Common myeloid progenitor, CD34-positive (primary cell): Measurements from ENCODE around the gene SSR1. TPM values are rescaled to one million over a fixed set of nuclear protein-coding genes. Genes with fewer than 3 reads are reported as not detected.
"Not testable (repeated sequence)": the region's sequence is repeated elsewhere in the genome, so short reads cannot be mapped to it uniquely, and the experiment has no call there.

ENCODE experiments used
- CTCF ChIA-PET: fragments of 350-600 bp; sonication (Branson Sonifier 250); formaldehyde crosslinking; loops from one replicate; lab custom pipeline; 2021; ENCODE audit warnings: antibody characterized with exemption; lab: Charles Lee
- POLR2A ChIA-PET: fragments of 350-600 bp; sonication (Branson Sonifier 250); formaldehyde crosslinking; loops from one replicate; lab custom pipeline; 2021; ENCODE audit warnings: antibody characterized with exemption; lab: Charles Lee
- DNase-seq, 3 donors: peaks; one replicate each; pipeline versions ENCODE4 v3.0.0 to v3.0.0-alpha.2; 2013
- H3K27ac ChIP-seq, 2 experiments: 1 replicate in 1 of 2; 2 replicates in 1 of 2; pipeline ENCODE4 v1.7.0; 2013; ENCODE audit warnings: inconsistent platforms in 2 of 2, low read length in 2 of 2, mild to moderate bottlenecking in 2 of 2, low read depth in 1 of 2, moderate library complexity in 1 of 2; ENCODE audit not compliant: severe bottlenecking in 2 of 2, insufficient read depth in 1 of 2, poor library complexity in 1 of 2
- H3K27me3 ChIP-seq, 5 experiments: replicated peaks in 2 of 5; 1 replicate in 3 of 5; 2 replicates in 2 of 5; pipeline versions ENCODE4 v1.6.1 to v1.7.0; 2013; ENCODE audit warnings: low read length in 4 of 5, mild to moderate bottlenecking in 2 of 5, moderate library complexity in 2 of 5, inconsistent platforms in 1 of 5; ENCODE audit not compliant: insufficient read depth in 5 of 5, control insufficient read depth in 4 of 5
- H3K36me3 ChIP-seq, 4 experiments: 1 replicate in 2 of 4; 2 replicates in 2 of 4; pipeline versions ENCODE4 v1.6.1 to v1.7.0; 2013; ENCODE audit warnings: low read length in 3 of 4, control low read depth in 1 of 4, mild to moderate bottlenecking in 1 of 4; ENCODE audit not compliant: control insufficient read depth in 4 of 4, insufficient read depth in 4 of 4
- H3K4me1 ChIP-seq, 4 experiments: 1 replicate in 3 of 4; 2 replicates in 1 of 4; pipeline versions ENCODE4 v1.6.1 to v1.7.1; 2013; ENCODE audit warnings: low read length in 3 of 4, mild to moderate bottlenecking in 3 of 4, control low read depth in 1 of 4, inconsistent platforms in 1 of 4, moderate library complexity in 1 of 4; ENCODE audit not compliant: control insufficient read depth in 4 of 4, insufficient read depth in 4 of 4; ENCODE audit errors: control extremely low read depth in 1 of 4
- H3K4me3 ChIP-seq, 7 experiments: 1 replicate in 4 of 7; 2 replicates in 3 of 7; pipeline versions ENCODE4 v1.5.1 to v1.7.0; 2013; ENCODE audit warnings: mild to moderate bottlenecking in 7 of 7, low read length in 6 of 7, moderate library complexity in 6 of 7, inconsistent platforms in 2 of 7, low read depth in 2 of 7, control low read depth in 1 of 7; ENCODE audit not compliant: insufficient read depth in 4 of 7, control insufficient read depth in 1 of 7; ENCODE audit errors: extremely low read depth in 1 of 7
- H3K9me3 ChIP-seq, 5 experiments: 1 replicate in 4 of 5; 2 replicates in 1 of 5; pipeline versions ENCODE4 v1.6.1 to v1.7.1; 2013; ENCODE audit warnings: low read length in 4 of 5, mild to moderate bottlenecking in 2 of 5, inconsistent platforms in 1 of 5, low read depth in 1 of 5, moderate library complexity in 1 of 5; ENCODE audit not compliant: control insufficient read depth in 4 of 5, insufficient read depth in 2 of 5; ENCODE audit errors: control extremely low read depth in 1 of 5
- WGBS: methylation state at CpG from one replicate; pipeline ENCODE4 v1.1.5; 2013; ENCODE audit not compliant: insufficient coverage; 5-methylcytosine and 5-hydroxymethylcytosine counted together
- polyA plus RNA-seq: library from polyadenylated mRNA; unstranded; fragments of 120-200 nt; gene quantifications from one replicate; pipeline ENCODE4 v1.2.1, GENCODE V29; 2013

The SSR1 gene
- 112 TPM for polyA plus RNA-seq

GRCh38 chr6:7312616-7313504 is at the start of gene SSR1:
Gene SSR1 (minus strand): TSS chr6:7313199. CDS start chr6:7313120, 79 bp downstream.
- H3K4me3 ChIP-seq = peak within 1 kb of the TSS; percentile 91 to 100 (median 99)
- ChIA-PET POLR2A (interaction anchor here (0.5 to 1.7 kb wide), 4 partner anchors 26 to 183 kb away, joined by 3 to 5 read pairs (median 4); partner anchors contain the start of genes CAGE1 and RIOK1), CTCF (interaction anchor here (1.3 to 2.6 kb wide), 3 partner anchors 12 to 76 kb away, joined by 3 to 8 read pairs (median 6); partner anchors contain the start of genes CAGE1 and RIOK1)
- peaks cover 25 to 57% (median 49%) of the 10 kb centered on the region in 4 experiments for H3K4me1 ChIP-seq
- H3K36me3 ChIP-seq = peaks cover 6 to 24% (median 13%) of the 10 kb centered on the region in 4 experiments
- 0% methylated on average over 73 of the region's 83 CpGs for WGBS
- H3K27me3 ChIP-seq = no peaks in the 10 kb centered on the region
- DNase-seq = peak; percentile 96 to 99 (median 98)
- H3K27ac ChIP-seq = peak within 1 kb of the TSS; percentile 67 to 84
- peaks cover 0 to 2% (median 0%) of the 10 kb centered on the region in 5 experiments for H3K9me3 ChIP-seq

- H3K9me3 ChIP-seq, H3K27me3 ChIP-seq, H3K27ac ChIP-seq, H3K4me3 ChIP-seq, CTCF ChIA-PET, H3K36me3 ChIP-seq, POLR2A ChIA-PET, H3K4me1 ChIP-seq: not testable (repeated sequence)
- peak in 1 of 3 donors; percentile 22 for DNase-seq
- WGBS = no CpG with 5 or more reads among the region's 3 CpGs
Measured at GRCh38 chr6:7351916-7352315, 38.9 kb upstream of the SSR1 start.

GRCh38 chr6:7350591-7350990 is 37.6 kb upstream of the SSR1 start:
- H3K36me3 ChIP-seq, H3K27ac ChIP-seq, DNase-seq, H3K27me3 ChIP-seq, POLR2A ChIA-PET, H3K9me3 ChIP-seq, H3K4me3 ChIP-seq, H3K4me1 ChIP-seq: not testable (repeated sequence)
- CTCF ChIA-PET = interaction anchor here (1.1 kb wide), 1 partner anchor 9 kb away, joined by 3 read pairs; no protein-coding TSS in a partner anchor
- no CpG with 5 or more reads among the region's 1 CpG for WGBS

- H3K27me3 ChIP-seq, POLR2A ChIA-PET, H3K4me1 ChIP-seq, H3K36me3 ChIP-seq, H3K4me3 ChIP-seq, DNase-seq, CTCF ChIA-PET, H3K27ac ChIP-seq, H3K9me3 ChIP-seq: not testable (repeated sequence)
- 88% methylated on average over 1 of the region's 2 CpGs for WGBS
Measured at GRCh38 chr6:7347551-7347997, 34.6 kb upstream of the SSR1 start.

- POLR2A ChIA-PET = not testable (repeated sequence)
Measured at GRCh38 chr6:7344773-7345450, 31.9 kb upstream of the SSR1 start.

GRCh38 chr6:7343546-7344475 is 30.8 kb upstream of the SSR1 start:
- Histone ChIP-seq H3K4me3 (peak overlapping the region in 1 of 7 experiments; percentile 38), H3K36me3 (no peaks in the 10 kb centered on the region), H3K4me1 (no peaks in the 10 kb centered on the region), H3K27ac (no peak overlapping the region), H3K27me3 (no peaks in the 10 kb centered on the region), H3K9me3 (no peaks in the 10 kb centered on the region)
- WGBS = 87% methylated on average over 21 of the region's 29 CpGs
- CTCF ChIA-PET = interaction anchor here (0.7 to 1.0 kb wide), 2 partner anchors 17 to 28 kb away, joined by 3 read pairs; no protein-coding TSS in a partner anchor
- POLR2A ChIA-PET = interaction anchor here (0.6 kb wide), 1 partner anchor 51 kb away, joined by 4 read pairs; no protein-coding TSS in a partner anchor
- no peak for DNase-seq

More at GRCh38 chr6:7344773-7345450, 31.9 kb upstream of the SSR1 start:
- DNase-seq, H3K4me3 ChIP-seq, H3K4me1 ChIP-seq, H3K36me3 ChIP-seq, H3K27ac ChIP-seq, H3K9me3 ChIP-seq, H3K27me3 ChIP-seq: not testable (repeated sequence)
- WGBS = 100% methylated on average over 9 of the region's 10 CpGs
- CTCF ChIA-PET = interaction anchor here (0.9 to 1.2 kb wide), 5 partner anchors 9 to 29 kb away, joined by 3 to 4 read pairs (median 3); no protein-coding TSS in a partner anchor
